Measurements from ENCODE around the gene PRICKLE4.
"Not testable (repeated sequence)": the region's sequence is repeated elsewhere in the genome, so short reads cannot be mapped to it uniquely, and the experiment has no call there.

Gene PRICKLE4

DNA sequence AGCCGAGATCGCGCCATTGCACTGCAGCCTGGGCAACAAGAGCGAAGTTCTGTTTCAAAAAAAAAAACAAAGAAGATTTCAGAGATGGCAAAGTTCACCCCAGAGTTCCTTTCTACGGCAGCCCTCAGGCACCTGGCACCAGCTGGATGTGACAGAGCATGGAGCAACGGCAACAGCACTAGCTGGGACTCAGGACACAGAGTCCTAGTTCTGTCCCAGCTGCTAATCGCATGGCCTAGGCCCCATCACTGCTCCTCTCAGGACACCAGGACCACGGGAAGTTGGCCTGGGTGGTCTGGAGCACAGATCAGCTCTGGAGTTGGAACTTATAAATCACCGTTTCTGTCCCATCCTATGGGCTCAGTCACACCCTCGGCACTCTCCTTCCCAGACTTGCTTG, 34.5 kb upstream of the PRICKLE4 start:
- no peak for DNase-seq (ENCODE audit: low read depth)

DNA sequence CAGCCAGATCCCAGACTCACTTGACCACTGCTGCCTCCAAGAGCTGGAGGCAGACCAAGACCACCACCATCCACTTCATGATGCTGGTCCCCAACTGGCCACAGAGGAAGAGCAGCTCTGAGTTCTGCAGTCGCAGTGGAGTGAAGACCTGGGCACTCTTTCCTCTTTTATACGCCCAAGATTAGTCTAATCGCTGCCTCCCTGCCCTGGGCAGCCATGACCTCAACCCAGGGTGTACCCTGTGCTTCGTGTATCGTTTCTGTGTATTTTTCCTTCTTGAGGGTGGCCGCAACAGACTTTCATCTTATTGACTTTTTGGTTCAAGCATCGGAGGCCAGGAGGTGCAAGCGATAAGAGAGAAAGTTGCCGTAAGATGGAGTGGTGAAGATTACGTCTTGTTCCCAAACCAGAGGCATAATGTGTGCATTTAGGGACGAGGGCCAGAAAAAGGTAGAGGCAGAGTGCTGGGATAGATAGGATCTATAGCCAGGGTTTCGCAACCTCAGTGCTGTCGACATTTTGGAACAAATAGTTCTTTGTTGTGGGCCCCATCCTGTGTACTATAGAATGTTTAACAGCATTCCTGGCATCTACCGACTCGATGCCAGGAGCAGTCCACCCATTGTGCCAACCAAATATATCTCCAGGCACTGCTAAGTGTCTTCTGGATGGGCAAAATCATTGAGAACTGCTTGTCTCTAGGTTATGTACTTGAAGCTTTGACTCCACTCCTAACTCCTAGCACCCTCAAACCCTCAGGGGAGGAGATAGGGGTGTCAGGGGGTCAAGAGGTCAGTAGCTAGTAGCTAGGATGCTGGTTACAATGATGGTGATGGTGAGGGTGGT, 33.1 kb upstream of the PRICKLE4 start, which contains the start of gene PGC:
TSS of gene PGC (minus strand) at position 142 of the 846 bp plus-strand sequence. CDS start at position 79, 63 bp downstream.
- DNase-seq (ENCODE audit: low read depth), result no peak

DNA sequence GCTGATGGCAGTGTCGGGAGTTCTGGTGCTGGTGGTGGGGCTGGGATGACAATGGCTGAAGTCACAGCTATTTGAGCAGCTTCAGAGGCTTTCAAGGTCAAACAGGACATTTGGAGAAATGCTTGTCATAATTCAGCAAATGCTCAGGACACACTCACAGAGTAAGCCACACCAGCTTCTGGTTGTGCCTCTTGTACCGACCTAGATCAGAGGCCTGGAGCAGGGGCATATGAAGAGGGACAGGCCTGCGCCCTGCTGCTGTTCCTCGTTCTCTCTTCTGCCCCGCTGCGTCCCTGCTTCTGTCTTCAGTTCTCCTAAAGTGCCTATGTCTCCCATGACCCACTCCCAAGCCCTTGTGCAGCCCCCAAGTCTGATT, 32.5 kb upstream of the PRICKLE4 start:
- no peak for DNase-seq (ENCODE audit: low read depth)

GRCh38 chr6:41748542-41748941, 32.0 kb upstream of the PRICKLE4 start:
- DNase-seq (ENCODE audit: low read depth), result no peak

- DNase-seq (ENCODE audit: low read depth), result no peak
Observed at GRCh38 chr6:41750374-41750773, 30.2 kb upstream of the PRICKLE4 start.

DNA sequence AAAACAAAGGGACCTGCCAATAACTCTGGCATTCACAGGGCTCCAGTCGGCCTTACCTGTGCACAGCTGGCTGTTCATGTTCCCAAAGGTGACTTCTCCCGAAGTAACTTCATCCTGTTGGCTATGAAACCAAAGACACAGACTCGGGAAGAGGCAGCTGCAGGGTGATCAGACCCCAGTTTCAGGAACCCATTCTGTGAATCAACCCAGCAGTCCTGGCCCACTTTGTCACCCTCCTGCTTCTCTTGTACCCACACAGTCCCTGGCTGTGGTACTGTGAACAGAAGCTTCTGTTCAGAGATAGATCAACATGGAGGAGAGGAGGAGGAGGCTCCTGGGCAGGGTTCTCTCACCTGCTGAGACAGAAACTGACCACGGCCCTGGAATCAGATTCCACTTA, 24.7 kb upstream of the PRICKLE4 start:
- DNase-seq (ENCODE audit: low read depth), result no peak

GRCh38 chr6:41756354-41756753, 24.2 kb upstream of the PRICKLE4 start:
- no peak for DNase-seq (ENCODE audit: low read depth)

DNA sequence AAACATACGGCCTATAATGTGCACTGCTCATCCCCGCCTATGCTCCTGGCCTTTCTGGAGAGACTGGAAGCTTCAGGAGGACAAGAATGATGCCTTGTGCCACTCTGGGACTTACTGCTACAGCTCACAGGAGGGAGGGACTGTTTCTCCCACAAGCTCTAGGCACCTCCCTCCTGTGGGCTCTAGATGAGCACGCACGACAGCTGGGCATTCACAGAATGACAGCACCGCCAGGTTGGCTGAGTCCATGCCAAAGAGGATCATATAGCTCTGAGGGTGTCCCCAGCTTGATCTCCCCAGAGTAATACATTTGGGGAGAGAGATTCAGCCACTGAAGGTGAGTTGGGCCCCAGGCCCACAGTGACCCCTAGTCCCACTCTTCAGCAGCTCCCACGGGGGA, 23.3 kb upstream of the PRICKLE4 start:
- DNase-seq (ENCODE audit: low read depth), result no peak

DNA sequence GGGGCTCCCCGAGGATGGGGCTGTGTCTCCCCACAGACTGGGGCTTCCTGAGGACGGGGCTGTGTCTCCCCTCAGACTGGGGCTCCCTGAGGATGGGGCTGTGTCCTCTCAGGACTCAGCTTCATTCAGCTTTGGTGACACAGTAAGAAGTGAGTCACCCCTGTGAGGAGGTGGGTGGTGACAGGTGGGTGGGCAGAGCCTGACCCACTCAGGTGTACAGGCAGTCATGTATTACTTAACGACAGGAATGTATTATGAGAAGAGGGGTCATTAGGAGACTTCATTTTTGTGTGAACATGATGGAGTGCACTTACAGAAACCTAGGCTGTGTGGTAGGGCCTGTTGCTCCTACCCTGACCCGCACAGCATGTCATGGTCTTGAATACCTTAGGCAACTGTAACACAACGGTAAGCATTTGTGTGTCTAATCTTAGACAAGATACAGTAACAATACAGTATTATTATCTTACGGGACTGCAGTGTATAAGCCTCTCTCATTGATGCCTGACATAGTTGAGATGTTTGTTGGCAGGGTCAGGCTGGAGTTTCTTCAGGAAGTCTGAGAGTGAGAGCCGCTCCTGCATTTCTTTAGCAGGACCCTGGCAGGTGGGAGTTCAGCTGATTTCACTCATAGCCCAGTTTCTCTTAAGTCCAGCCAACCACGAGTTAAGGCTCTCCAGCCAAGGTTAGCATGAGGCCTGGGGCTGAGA, 22.5 kb upstream of the PRICKLE4 start:
- DNase-seq (ENCODE audit: low read depth), result no peak

DNA sequence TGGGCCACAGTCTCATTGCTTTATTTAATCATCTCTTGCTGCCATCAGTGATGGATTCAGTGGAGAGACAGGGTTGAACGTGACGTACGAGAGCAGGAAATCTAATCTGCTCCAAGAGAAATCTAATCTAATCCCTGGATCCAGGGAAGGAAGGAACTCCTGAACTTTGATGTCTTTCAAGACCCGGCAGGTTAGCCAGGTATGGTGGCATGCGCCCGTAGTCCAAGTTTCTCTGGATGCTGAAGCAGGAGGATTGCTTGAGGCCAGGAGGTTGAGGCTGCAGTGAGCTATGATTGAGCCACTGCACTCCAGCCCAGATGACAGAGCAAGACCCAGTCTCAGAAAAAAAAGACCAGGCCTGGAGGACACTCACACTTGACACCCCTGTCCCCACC, 21.9 kb upstream of the PRICKLE4 start:
- no peak for DNase-seq (ENCODE audit: low read depth)

- DNase-seq (ENCODE audit: low read depth), result no peak
Observed at GRCh38 chr6:41759106-41759904, 21.3 kb upstream of the PRICKLE4 start.

DNA sequence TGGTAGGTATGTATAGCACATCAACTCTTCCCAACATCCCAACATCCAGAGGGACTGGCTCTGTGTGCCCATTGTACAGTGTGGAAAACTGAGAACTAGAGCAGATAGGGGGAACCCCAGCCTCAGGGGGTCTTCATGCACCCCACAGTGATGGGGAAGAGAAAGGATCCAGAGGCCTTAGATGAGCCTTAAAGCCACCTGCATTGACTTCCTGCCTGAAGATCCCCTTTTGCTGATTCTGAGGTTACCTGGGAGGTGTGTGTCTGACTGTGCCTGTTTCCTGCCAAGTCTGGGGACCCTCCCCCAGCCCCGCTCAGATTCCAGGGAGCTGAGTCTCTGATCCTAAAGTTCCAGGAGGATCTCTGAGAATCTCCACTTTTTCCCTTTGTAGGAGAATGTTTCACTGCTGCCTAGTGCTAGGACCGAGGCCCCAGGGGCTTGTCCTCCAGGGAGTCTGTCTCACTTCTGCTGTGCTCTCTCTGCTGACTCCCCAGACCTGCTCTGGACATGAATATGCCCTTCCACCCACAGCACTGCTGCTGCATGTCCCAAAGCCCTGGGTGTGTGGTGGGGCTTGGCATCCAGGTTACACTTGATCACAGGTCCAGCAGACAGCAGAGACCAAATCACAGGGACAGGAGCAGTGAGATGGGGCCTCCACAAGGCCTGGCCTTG, 20.5 kb upstream of the PRICKLE4 start:
- DNase-seq (ENCODE audit: low read depth), result no peak

GRCh38 chr6:41763470-41763869, 17.1 kb upstream of the PRICKLE4 start:
- no peak for DNase-seq (ENCODE audit: low read depth)

GRCh38 chr6:41766043-41766664, 14.4 kb upstream of the PRICKLE4 start:
- DNase-seq (ENCODE audit: low read depth), result not testable (repeated sequence)

- DNase-seq (ENCODE audit: low read depth), result no peak
Observed at GRCh38 chr6:41767112-41767833, 13.3 kb upstream of the PRICKLE4 start.

DNA sequence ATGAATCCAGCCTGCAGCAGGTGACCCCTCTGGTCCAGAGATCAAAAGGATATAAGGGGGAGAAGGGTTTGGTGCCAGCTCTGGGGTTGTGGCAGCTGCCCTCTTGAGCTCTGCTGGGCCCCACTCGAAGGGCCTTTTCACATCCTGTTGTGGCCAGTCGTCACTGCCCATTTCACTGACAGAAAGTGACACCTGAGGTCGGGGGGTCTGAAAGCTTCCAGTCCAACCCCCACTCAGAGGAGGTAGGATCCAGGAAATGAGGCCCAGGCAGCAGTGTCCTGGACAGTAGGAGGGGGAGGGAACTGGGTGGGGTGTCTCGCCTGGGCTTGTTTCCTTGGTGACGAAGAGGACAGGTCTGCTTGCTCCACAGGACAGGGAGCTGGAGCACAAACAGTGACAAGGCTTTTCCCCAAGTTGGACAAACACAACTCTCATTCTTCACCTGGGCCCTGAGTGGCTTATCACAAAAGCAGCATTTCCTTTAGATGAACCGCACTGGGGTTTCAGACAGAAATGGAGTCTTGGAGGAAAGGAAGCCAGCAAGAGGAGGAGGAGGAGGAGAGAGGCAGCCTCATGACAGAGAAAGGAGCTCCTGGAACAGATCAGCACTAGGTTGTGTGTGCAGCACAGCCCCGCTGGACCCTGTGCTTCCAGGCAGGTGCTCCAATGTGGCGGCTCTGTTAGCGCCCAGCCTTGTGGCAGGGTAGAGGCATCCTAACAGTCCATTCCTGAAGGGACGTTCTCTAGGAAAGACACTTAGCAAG, 11.9 kb upstream of the PRICKLE4 start:
- DNase-seq (ENCODE audit: low read depth), result no peak

GRCh38 chr6:41769376-41769775, 11.2 kb upstream of the PRICKLE4 start:
- DNase-seq (ENCODE audit: low read depth), result no peak

GRCh38 chr6:41770381-41771057, 10.1 kb upstream of the PRICKLE4 start:
- no peak for DNase-seq (ENCODE audit: low read depth)

All from activated T-cell treated with anti-CD3 and anti-CD28 coated beads for 24 hours (primary cell).